SH-SY5Y (cell line): ENCODE measurements around the gene NOTUM.

Source experiments
- GATA2 ChIP-seq: IDR thresholded peaks from 2 replicates; pipeline ENCODE4 v1.6.1; 2011; ENCODE audit warnings: mild to moderate bottlenecking, low read depth, low read length
- GATA3 ChIP-seq: IDR thresholded peaks from 2 replicates; pipeline ENCODE4 v1.6.1; 2011; ENCODE audit warnings: low read depth, mild to moderate bottlenecking, low read length, moderate library complexity

GRCh38 chr17:81917565-81918332 is 43.2 kb downstream of the NOTUM start, which contains the start of gene SIRT7:
- no peak for TF ChIP-seq GATA2
- TF ChIP-seq GATA3 = no peak
